Neural crest cell (in vitro differentiated cells): ENCODE data around the gene STARD3. TPM values are rescaled to one million over a fixed set of nuclear protein-coding genes. Genes with fewer than 3 reads are reported as not detected.

Experiments
- DNase-seq: peaks from one replicate; pipeline ENCODE4 v3.0.0; 2021; ENCODE audit warnings: low read depth, mixed read lengths, low spot score
- H3K27ac Mint-ChIP-seq: one replicate; pipeline ENCODE4 v1.8.0; 2021; ENCODE audit warnings: mild to moderate bottlenecking, mixed read lengths; ENCODE audit not compliant: unreplicated experiment
- H3K27me3 Mint-ChIP-seq: 2 replicates; pipeline ENCODE4 v1.8.0; 2021; ENCODE audit warnings: low read depth, mild to moderate bottlenecking, mixed read lengths
- H3K36me3 Mint-ChIP-seq: 2 replicates; pipeline ENCODE4 v1.8.0; 2021; ENCODE audit warnings: low read depth, mild to moderate bottlenecking, mixed read lengths
- H3K4me1 Mint-ChIP-seq: 2 replicates; pipeline ENCODE4 v1.8.0; 2021; ENCODE audit warnings: mixed read lengths
- H3K4me3 Mint-ChIP-seq: one replicate; pipeline ENCODE4 v1.8.0; 2021; ENCODE audit warnings: mild to moderate bottlenecking, mixed read lengths
- H3K9me3 Mint-ChIP-seq: 2 replicates; pipeline ENCODE4 v1.8.0; 2021; ENCODE audit warnings: mixed read lengths
- total RNA-seq: library from RNA; stranded (reverse); gene quantifications from 2 replicates; pipeline ENCODE4 v1.2.1, GENCODE V29; 2021
- TF ChIP-seq, protein P1 (sequence below): fragments of 200-600 bp; sonication (generic); conservative IDR thresholded peaks from 2 replicates; pipeline ENCODE4 v1.5.0; 2021; ENCODE audit warnings: antibody characterized with exemption, mild to moderate bottlenecking

STARD3 gene
- total RNA-seq, 1 donor from 2014 or later = 60.6 TPM

DNA sequence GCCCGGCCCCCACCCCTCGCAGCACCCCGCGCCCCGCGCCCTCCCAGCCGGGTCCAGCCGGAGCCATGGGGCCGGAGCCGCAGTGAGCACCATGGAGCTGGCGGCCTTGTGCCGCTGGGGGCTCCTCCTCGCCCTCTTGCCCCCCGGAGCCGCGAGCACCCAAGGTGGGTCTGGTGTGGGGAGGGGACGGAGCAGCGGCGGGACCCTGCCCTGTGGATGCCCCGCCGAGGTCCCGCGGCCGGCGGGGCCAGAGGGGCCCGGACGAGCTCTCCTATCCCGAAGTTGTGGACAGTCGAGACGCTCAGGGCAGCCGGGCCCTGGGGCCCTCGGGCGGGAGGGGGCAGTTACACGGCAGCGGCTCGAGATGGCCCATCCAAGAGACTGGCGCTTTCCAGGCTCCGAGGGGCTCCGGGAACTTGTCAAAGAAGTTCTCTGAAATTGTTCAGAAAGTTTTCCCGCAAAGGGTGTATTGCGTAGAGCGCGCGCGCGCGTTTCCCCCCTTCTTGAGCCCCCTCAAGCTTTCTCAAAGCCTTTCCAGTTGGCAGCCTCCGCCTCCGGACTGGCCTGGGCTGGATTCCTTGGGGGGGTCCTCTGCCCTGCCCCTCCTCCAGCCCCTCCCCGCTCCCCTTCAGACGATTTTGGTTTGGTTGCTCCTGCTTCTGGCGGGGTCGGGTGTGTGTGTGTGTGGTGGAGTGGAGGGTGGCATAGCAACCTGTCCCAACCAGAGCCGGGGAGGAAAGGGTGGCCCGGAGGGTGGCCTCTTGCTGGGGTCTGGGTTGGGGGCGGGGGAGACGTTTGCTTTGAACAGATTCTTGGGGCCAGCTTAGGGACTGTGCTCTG lies 63.4 kb downstream of the STARD3 start:
- no peaks in the 10 kb centered on the region for H3K9me3 Mint-ChIP-seq
- peak; percentile 31 for DNase-seq
- H3K4me3 Mint-ChIP-seq = peak overlapping the region; percentile 96
- TF ChIP-seq, protein P1, sequence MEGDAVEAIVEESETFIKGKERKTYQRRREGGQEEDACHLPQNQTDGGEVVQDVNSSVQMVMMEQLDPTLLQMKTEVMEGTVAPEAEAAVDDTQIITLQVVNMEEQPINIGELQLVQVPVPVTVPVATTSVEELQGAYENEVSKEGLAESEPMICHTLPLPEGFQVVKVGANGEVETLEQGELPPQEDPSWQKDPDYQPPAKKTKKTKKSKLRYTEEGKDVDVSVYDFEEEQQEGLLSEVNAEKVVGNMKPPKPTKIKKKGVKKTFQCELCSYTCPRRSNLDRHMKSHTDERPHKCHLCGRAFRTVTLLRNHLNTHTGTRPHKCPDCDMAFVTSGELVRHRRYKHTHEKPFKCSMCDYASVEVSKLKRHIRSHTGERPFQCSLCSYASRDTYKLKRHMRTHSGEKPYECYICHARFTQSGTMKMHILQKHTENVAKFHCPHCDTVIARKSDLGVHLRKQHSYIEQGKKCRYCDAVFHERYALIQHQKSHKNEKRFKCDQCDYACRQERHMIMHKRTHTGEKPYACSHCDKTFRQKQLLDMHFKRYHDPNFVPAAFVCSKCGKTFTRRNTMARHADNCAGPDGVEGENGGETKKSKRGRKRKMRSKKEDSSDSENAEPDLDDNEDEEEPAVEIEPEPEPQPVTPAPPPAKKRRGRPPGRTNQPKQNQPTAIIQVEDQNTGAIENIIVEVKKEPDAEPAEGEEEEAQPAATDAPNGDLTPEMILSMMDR = no peak
- peaks cover 68% of the 10 kb centered on the region for H3K4me1 Mint-ChIP-seq
- peaks cover 3% of the 10 kb centered on the region for H3K27me3 Mint-ChIP-seq
- no peak overlapping the region for H3K27ac Mint-ChIP-seq
- H3K36me3 Mint-ChIP-seq = no peaks in the 10 kb centered on the region

DNA sequence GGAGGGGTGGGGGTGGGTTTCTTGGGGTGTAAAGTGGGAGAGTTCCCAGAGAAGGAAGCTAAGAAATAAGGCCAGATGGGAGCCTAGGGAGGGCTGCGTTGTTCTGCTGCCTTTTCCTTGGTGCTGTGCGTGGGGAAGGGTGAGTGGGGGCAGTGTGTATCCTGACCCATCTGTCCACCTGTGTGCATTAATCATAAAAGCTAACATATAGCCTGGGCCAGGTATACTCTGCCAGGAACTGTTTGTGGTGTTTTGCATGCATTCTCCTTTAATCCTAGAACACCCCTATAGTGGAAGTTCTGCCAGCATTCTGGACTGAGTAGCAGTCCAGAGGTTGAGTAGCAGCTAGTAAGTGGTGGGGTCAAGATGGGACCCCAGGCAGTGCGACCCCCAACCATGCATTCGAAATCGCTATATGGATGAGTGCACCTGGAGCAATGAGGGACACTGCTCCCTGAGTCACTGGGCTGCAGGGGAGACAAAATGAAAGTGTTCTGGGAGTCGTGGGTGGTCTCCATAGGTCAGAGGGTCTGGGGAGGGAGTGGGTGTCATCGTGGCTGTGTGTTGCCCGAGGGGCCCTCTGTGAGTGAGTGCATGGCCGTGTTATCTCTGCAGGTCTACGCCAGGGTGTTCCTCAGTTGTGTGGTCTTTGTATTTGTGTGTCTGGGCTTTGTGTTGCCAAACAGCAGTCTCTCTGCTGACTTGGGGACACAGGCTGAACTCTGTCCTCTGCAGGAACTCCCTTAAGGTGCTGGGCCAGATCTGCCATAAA lies 64.3 kb downstream of the STARD3 start:
- H3K4me1 Mint-ChIP-seq = peaks cover 60% of the 10 kb centered on the region
- no peaks in the 10 kb centered on the region for H3K9me3 Mint-ChIP-seq
- H3K27ac Mint-ChIP-seq = no peak overlapping the region
- DNase-seq = no peak
- no peaks in the 10 kb centered on the region for H3K36me3 Mint-ChIP-seq
- TF ChIP-seq, protein P1 = no peak
- H3K4me3 Mint-ChIP-seq = peak overlapping the region; percentile 91
- H3K27me3 Mint-ChIP-seq = no peaks in the 10 kb centered on the region

DNA sequence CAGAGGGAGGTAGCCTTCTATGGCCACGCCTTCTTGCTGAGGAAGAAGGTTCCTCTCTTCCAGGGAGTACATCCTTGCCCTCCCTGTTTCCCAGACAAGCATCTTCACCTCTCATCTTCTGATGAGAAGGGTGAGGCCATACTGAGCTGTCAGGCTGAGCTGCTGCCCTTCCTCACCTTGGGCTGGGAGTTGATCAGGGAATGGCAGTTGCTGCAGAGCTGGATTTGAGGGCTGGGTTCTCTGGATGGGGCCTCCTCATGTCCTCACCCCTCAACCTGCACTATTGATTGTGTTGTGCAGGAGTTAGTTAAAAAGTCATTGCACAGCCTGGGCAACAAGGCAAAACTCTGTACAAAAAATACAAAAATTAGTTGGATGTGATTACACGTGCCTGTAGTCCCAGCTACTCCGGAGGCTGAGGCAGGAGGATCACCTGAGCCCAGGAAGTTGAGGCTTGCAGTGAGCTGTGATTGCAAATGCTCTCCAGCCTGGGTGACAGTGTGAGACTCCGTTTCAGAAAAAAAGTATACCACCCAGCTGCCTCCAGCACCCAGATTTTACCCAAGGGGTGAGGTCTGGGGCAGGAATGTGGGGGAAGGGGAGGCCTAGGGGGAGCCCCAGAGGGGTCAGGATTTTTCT lies 65.0 kb downstream of the STARD3 start:
- Mint-ChIP-seq H3K9me3 (no peaks in the 10 kb centered on the region), H3K27me3 (no peaks in the 10 kb centered on the region), H3K36me3 (no peaks in the 10 kb centered on the region), H3K4me3 (peak overlapping the region; percentile 91), H3K4me1 (peaks cover 53% of the 10 kb centered on the region), H3K27ac (no peak overlapping the region)
- DNase-seq = no peak
- TF ChIP-seq, protein P1 = no peak

DNA sequence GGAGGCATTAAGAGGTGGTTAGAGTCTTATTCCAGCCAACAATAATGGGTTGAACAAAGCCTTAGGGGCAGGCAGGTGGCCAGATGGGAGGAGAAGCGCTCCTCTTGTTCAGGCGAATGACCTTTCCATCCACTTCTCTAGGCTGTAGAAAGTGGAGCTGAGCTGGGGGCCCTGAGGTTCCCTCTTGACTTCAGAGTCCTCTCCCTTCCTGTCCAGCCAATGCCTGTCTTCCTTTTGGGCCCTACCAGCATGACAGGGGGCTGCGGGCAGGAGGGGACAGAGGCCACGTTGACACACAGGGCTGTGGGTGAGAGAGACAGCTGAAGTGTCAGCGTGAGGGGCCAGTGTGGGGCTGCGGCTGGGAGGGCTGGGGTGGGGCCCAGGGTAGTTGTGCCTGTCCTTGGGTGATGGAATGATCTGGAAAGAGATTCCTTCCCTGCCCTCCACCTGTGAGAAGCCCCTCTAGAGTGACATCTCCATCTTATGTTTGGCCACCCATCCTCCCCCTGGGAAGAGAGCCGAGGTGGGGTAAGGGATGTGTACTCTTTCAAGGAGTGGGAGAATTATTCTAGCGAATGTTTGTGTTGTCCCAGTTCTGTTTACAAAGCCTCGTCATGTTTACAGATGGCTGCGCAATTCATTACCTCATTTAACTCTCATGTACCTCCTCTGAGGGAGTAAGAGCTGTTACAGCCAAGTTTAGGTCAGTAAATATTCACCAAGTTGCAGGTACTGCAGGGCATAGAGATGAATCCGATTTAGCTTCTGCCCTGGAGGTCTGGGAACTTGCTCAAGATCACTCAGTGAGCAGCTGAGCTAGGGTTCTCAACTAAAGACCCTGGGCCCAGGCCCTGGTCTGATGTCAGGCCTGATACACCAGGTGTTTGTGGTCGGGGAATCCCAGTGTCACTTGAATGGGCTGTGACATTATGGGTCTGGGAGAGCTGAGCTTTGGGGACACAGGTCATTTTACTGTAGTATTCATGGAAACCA lies 66.3 kb downstream of the STARD3 start:
- no peaks in the 10 kb centered on the region for H3K9me3 Mint-ChIP-seq
- DNase-seq = no peak
- H3K27ac Mint-ChIP-seq = no peak overlapping the region
- no peaks in the 10 kb centered on the region for H3K36me3 Mint-ChIP-seq
- peak overlapping the region; percentile 64 for H3K4me3 Mint-ChIP-seq
- TF ChIP-seq, protein P1 = no peak
- no peaks in the 10 kb centered on the region for H3K27me3 Mint-ChIP-seq
- H3K4me1 Mint-ChIP-seq = peaks cover 45% of the 10 kb centered on the region
